Epithelial cell of proximal tubule (primary cell): Measurements from ENCODE around the gene OTUD5. TPM values are rescaled to one million over a fixed set of nuclear protein-coding genes. Genes with fewer than 3 reads are reported as not detected.

Experiments
- DNase-seq: peaks from one replicate; pipeline ENCODE4 v3.0.0-alpha.2; 2011; ENCODE audit warnings: low read depth
- H3K4me3 ChIP-seq: 2 replicates; pipeline ENCODE4 v1.5.1; 2011; ENCODE audit warnings: low read depth, mild to moderate bottlenecking, low read length
- total RNA-seq: library from RNA; depleted of rRNA; stranded (reverse); fragments of >200 nt; gene quantifications from 2 replicates; pipeline ENCODE4 v1.2.3, GENCODE V29; 2015
- TF ChIP-seq, protein P1 (sequence below): conservative IDR thresholded peaks from 2 replicates; pipeline ENCODE4 v1.5.1; 2012; ENCODE audit warnings: low read depth, mild to moderate bottlenecking, low read length

Gene OTUD5
- total RNA-seq, 1 donor from 2014 or later, result 44.2 TPM

DNA sequence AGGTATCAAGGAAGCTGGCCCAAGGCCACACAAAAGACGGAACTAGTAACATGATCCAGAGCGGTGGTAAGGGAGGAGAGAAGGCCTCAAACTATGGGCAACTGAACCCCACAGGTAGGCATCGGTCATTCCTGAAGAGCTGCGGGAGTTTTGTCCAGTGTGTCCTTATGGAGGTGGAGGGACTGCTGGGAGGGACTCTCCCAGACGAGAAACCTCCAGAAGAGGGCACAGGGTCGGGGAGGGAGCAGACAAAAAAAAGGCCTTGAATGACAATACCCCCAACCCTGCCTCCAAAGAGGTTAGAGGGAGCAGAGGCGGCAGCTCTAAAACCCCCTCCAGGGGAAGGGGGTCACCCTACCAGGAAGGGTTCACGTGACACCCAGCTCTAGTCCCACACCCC, 53.2 kb downstream of the OTUD5 start:
- DNase-seq, result no peak
- TF ChIP-seq, protein P1, sequence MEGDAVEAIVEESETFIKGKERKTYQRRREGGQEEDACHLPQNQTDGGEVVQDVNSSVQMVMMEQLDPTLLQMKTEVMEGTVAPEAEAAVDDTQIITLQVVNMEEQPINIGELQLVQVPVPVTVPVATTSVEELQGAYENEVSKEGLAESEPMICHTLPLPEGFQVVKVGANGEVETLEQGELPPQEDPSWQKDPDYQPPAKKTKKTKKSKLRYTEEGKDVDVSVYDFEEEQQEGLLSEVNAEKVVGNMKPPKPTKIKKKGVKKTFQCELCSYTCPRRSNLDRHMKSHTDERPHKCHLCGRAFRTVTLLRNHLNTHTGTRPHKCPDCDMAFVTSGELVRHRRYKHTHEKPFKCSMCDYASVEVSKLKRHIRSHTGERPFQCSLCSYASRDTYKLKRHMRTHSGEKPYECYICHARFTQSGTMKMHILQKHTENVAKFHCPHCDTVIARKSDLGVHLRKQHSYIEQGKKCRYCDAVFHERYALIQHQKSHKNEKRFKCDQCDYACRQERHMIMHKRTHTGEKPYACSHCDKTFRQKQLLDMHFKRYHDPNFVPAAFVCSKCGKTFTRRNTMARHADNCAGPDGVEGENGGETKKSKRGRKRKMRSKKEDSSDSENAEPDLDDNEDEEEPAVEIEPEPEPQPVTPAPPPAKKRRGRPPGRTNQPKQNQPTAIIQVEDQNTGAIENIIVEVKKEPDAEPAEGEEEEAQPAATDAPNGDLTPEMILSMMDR, result no peak

DNA sequence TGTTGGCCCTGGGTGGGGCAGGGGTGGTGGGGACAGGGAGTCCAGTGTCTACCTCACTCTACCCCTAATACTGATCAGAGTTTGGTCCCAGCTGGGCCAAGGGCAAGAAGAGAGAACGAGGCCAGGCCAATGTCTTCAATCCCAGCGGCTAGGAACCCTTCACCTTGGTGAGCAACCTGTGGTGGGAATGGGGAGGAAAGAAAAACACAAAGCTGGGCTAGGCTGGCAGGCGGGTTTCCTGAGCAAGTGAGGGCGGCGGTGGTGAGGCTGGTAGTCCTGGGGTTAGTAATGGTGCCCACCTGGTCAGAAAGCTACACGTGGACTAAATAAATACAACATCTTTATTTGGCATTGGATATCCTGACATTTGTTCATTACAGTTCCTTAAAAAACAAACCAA, 54.1 kb downstream of the OTUD5 start:
- no peak for DNase-seq
- H3K4me3 ChIP-seq, result no peak overlapping the region
- TF ChIP-seq, protein P1, result no peak

More for the DNA sequence above, 53.2 kb downstream of the OTUD5 start:
- no peak overlapping the region for H3K4me3 ChIP-seq

DNA sequence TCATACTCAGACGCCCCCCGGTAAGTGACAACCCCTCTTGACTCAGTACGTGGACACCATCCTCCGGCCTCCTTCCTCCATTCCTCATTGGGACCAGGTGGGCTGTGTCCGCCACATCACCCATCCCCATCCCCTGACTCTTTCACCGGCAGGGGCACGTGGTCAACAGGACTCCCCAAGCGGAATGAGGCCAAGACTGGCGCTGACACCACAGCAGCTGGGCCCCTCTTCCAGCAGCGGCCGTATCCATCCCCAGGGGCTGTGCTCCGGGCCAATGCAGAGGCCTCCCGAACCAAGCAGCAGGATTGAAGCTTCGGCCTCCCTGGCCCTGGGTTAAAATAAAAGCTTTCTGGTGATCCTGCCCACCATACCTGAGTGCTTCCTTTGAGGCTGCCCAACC, 54.6 kb downstream of the OTUD5 start:
- no peak overlapping the region for H3K4me3 ChIP-seq
- no peak for DNase-seq
- TF ChIP-seq, protein P1, result no peak

DNA sequence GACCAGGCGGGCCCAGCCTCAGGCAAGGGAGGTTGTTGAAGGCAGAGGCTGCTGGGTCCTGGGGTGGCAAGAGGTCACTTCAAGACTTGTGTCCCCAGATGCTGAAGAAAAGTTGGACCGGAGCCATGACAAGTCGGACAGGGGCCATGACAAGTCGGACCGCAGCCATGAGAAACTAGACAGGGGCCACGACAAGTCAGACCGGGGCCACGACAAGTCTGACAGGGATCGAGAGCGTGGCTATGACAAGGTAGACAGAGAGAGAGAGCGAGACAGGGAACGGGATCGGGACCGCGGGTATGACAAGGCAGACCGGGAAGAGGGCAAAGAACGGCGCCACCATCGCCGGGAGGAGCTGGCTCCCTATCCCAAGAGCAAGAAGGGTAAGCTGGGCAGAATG, 55.3 kb downstream of the OTUD5 start:
- TF ChIP-seq, protein P1, result no peak
- no peak for DNase-seq

DNA sequence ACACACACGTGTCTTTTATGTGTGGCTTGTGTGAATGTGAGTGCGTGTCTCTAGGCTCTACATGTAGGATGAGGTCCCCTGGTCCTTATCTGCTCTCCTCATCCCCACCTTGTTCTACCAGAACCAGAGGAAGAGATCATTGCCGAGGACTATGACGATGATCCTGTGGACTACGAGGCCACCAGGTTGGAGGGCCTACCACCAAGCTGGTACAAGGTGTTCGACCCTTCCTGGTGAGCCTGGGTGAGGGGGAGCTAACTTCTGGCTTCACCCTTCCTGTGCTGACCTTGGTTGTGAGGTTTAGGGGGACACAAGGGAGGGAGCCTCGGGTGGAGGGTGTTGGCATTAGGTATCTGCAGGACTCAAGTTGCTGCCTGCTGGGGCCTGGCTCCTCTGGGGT, 56.3 kb downstream of the OTUD5 start:
- DNase-seq, result no peak
- TF ChIP-seq, protein P1, result no peak
- no peak overlapping the region for H3K4me3 ChIP-seq

More for the DNA sequence above, 55.3 kb downstream of the OTUD5 start:
- H3K4me3 ChIP-seq, result no peak overlapping the region

DNA sequence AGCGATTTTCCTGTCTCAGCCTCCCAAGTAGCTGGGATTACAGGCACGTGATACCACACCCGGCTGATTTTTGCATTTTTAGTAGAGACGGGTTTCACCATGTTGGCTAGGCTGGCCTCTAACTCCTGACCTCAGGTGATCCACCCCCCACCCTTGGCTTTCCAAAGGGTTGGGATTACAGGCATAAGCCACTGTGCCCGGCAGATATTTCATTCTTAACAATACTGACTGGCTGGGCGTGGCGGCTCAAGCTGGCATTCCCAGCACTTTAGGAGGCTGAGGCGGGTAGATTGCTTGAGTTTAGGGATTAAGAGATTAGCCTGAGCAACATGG, 58.4 kb downstream of the OTUD5 start:
- peak overlapping the region; percentile 21 for H3K4me3 ChIP-seq
- TF ChIP-seq, protein P1, result no peak
- no peak for DNase-seq

DNA sequence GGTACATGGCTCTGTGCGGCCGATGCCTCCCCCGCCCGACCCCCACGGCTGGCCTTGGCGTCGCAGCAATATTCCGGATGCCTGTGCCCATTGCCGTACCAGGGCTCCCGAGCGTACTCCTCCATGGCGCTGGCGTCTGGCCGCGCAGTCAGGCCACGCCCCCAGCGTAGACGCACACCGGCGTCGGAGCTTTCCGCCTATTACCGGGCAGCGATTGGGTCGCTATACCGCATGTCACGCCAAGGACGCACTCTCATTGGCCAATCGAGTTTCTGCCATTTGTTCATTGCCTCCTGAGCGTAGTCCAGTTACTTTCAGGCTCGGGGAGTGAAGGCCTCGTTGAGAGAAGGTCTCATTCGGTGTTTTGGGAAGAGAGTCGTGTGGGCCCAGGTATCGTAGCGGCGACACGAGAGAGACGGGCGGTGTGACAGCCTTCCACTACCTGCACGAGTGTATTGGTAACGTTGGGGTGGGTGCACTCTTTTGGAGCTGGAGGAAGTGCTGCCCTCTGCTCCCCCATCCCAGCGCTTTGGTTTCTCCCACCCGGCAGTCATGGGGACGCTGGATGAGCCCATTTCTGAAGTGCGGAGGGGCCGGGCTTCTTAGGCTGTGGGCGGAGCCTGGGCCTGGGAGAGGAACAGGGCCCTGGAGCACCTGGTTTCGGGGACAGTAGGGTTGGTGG, 59.6 kb downstream of the OTUD5 start, which contains the start of the genes PQBP1 and TIMM17B:
Gene PQBP1 (plus strand): TSS at position 306 of the 682 bp plus-strand sequence. CDS start 580 bp downstream, outside the sequence.
Gene TIMM17B (minus strand): TSS at position 144 of the 682 bp plus-strand sequence. CDS start 19 bp downstream, at position 125.
- TF ChIP-seq, protein P1, result no peak
- H3K4me3 ChIP-seq, result peak within 1 kb of the TSS; percentile 85
- DNase-seq, result peak; percentile 76
